ENCODE results near the gene TSEN54.

DNA sequence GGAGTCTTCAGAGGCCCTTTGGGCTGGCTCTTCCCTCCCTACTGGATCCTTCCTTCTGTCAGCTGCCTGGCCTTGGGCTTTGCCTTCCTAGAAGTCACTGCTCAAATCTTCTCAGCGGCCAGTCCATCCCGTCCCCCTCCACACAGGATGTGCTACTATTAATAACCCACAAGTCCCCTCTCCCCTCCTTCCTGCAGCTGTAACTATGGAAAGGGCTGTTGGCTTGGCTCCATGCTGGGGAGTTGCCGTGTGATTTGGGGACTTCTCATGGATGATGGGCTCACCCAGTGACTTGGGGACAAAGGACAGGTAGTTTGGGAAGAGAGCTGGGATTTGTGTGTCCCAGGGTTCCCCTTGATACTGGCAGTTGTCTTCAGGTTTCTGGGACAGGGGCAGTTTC lies 40.5 kb upstream of the TSEN54 start:
- TF ChIP-seq, protein P1, sequence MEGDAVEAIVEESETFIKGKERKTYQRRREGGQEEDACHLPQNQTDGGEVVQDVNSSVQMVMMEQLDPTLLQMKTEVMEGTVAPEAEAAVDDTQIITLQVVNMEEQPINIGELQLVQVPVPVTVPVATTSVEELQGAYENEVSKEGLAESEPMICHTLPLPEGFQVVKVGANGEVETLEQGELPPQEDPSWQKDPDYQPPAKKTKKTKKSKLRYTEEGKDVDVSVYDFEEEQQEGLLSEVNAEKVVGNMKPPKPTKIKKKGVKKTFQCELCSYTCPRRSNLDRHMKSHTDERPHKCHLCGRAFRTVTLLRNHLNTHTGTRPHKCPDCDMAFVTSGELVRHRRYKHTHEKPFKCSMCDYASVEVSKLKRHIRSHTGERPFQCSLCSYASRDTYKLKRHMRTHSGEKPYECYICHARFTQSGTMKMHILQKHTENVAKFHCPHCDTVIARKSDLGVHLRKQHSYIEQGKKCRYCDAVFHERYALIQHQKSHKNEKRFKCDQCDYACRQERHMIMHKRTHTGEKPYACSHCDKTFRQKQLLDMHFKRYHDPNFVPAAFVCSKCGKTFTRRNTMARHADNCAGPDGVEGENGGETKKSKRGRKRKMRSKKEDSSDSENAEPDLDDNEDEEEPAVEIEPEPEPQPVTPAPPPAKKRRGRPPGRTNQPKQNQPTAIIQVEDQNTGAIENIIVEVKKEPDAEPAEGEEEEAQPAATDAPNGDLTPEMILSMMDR (IDR thresholded peaks at IDR 0.05 in 2 of 3, conservative IDR thresholded peaks at IDR 0.05 in 1 of 3; ENCODE audit: borderline replicate concordance in 1 of 3, insufficient read depth in 1 of 3, low read depth in 2 of 3, low read length in 2 of 3) = no peak
- TF ChIP-seq, protein P2, sequence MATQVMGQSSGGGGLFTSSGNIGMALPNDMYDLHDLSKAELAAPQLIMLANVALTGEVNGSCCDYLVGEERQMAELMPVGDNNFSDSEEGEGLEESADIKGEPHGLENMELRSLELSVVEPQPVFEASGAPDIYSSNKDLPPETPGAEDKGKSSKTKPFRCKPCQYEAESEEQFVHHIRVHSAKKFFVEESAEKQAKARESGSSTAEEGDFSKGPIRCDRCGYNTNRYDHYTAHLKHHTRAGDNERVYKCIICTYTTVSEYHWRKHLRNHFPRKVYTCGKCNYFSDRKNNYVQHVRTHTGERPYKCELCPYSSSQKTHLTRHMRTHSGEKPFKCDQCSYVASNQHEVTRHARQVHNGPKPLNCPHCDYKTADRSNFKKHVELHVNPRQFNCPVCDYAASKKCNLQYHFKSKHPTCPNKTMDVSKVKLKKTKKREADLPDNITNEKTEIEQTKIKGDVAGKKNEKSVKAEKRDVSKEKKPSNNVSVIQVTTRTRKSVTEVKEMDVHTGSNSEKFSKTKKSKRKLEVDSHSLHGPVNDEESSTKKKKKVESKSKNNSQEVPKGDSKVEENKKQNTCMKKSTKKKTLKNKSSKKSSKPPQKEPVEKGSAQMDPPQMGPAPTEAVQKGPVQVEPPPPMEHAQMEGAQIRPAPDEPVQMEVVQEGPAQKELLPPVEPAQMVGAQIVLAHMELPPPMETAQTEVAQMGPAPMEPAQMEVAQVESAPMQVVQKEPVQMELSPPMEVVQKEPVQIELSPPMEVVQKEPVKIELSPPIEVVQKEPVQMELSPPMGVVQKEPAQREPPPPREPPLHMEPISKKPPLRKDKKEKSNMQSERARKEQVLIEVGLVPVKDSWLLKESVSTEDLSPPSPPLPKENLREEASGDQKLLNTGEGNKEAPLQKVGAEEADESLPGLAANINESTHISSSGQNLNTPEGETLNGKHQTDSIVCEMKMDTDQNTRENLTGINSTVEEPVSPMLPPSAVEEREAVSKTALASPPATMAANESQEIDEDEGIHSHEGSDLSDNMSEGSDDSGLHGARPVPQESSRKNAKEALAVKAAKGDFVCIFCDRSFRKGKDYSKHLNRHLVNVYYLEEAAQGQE (IDR thresholded peaks at IDR 0.05; ENCODE audit: low read depth) = no peak
- no peak for TF ChIP-seq YY1 (IDR thresholded peaks at IDR 0.05; ENCODE audit: extremely low read depth, insufficient replicate concordance, low read depth, low read length)
- TF ChIP-seq ZNF274 (IDR thresholded peaks at IDR 0.05; ENCODE audit: low read depth, low read length) = no peak
- no peak for TF ChIP-seq EZH2 (IDR thresholded peaks at IDR 0.05)
- TF ChIP-seq, protein P3, sequence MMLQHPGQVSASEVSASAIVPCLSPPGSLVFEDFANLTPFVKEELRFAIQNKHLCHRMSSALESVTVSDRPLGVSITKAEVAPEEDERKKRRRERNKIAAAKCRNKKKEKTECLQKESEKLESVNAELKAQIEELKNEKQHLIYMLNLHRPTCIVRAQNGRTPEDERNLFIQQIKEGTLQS (IDR thresholded peaks at IDR 0.05) = no peak
- no peak for TF ChIP-seq POLR2AphosphoS5 (IDR thresholded peaks at IDR 0.05; ENCODE audit: low read depth, low read length)
- TF ChIP-seq RAD21 (IDR thresholded peaks at IDR 0.05; ENCODE audit: low read depth) = no peak
- TF ChIP-seq POLR2A (IDR thresholded peaks at IDR 0.05; ENCODE audit: borderline replicate concordance, extremely low read depth, insufficient read depth, insufficient read length) = no peak
